Measurements from ENCODE around the gene DENND2C. TPM values are rescaled to one million over a fixed set of nuclear protein-coding genes. Genes with fewer than 3 reads are reported as not detected.

The DENND2C gene
- total RNA-seq, 4 donors from 2014 or later = 33.6 to 60.9 (median 53.6) TPM

- DNase-seq (ENCODE audit: low spot score in 2 of 2) = no peak
- TF ChIP-seq POLR2AphosphoS5 (IDR thresholded peaks at IDR 0.05) (no peak), CTCF (IDR thresholded peaks at IDR 0.05) (no peak), POLR2A (IDR thresholded peaks at IDR 0.05) (no peak), EP300 (IDR thresholded peaks at IDR 0.05) (no peak)
- Histone ChIP-seq H3K27me3 (no peaks in the 10 kb centered on the region), H3K4me1 (peaks cover 28% of the 10 kb centered on the region), H3K36me3 (no peaks in the 10 kb centered on the region), H3K27ac (peak overlapping the region; percentile 93), H3K9me3 (no peaks in the 10 kb centered on the region), H3K4me3 (no peak overlapping the region)
- WGBS = 73% methylated on average over 7 of the region's 7 CpGs
Observed at GRCh38 chr1:114671939-114672275, 2.1 kb upstream of the DENND2C start.

DNA sequence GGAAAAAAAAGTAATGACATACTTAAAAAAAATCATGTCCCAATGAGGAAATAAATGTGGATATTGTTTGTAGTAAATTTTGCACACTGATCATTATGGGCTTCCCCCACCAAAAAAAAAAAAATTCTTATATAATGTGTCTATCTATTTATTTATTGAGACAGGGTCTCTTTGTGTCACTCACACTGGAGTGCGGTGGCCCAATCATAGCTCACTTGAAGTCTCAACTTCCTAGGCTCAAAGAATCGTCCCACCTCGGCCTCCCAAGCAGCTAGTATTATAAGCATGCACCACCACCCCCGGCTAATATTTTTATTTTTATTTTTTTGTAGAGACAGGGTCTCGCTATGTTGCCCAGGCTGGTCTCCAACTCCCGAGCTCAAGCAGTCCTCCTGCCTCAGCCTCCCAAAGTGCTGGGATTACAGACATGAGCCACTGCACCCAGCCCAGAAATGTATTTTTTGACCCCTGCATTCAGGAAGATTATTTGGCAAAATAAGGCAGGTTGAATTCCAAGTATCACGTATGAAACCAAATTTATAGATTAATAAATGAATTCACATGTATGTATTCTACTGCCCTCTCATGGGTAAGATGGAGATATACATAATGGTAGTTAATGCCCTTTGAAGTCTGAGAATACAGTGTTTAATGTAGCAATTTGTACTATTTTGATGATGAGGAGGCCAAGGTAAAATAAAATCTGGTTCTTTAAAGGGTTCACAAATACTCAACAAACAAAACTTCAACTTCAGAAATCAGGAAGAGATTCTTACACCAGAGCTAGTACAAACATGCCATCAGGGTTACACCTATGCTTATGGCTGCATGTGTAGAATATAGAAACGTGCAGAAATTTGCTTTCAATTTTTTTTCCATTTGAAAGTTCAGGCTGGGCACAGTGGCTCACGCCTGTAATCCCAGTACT, 1.4 kb upstream of the DENND2C start:
- H3K4me1 ChIP-seq = peaks cover 28% of the 10 kb centered on the region
- 62% methylated on average over 9 of the region's 9 CpGs for WGBS
- no peaks in the 10 kb centered on the region for H3K36me3 ChIP-seq
- TF ChIP-seq CTCF (IDR thresholded peaks at IDR 0.05) (peak in 1 of 2 donors; percentile 13), EP300 (IDR thresholded peaks at IDR 0.05) (no peak), POLR2A (IDR thresholded peaks at IDR 0.05) (no peak)
- H3K9me3 ChIP-seq = no peaks in the 10 kb centered on the region
- no peak for DNase-seq (ENCODE audit: low spot score in 2 of 2)
- H3K27me3 ChIP-seq = no peaks in the 10 kb centered on the region
- H3K4me3 ChIP-seq = peak overlapping the region; percentile 72
- H3K27ac ChIP-seq = peak overlapping the region; percentile 93

GRCh38 chr1:114670083-114671010, 498 bp upstream of the DENND2C start:
- Histone ChIP-seq H3K27me3 (no peaks in the 10 kb centered on the region), H3K9me3 (no peaks in the 10 kb centered on the region), H3K36me3 (no peaks in the 10 kb centered on the region), H3K4me1 (peaks cover 28% of the 10 kb centered on the region), H3K4me3 (peak overlapping the region; percentile 72), H3K27ac (peak overlapping the region; percentile 93)
- peak; percentile 97 for DNase-seq (ENCODE audit: low spot score in 2 of 2)
- TF ChIP-seq EP300 (IDR thresholded peaks at IDR 0.05) = no peak
- peak in 1 of 2 donors; percentile 39 for TF ChIP-seq POLR2A (IDR thresholded peaks at IDR 0.05)
- TF ChIP-seq CTCF (IDR thresholded peaks at IDR 0.05) = peak in 1 of 2 donors; percentile 12
- TF ChIP-seq POLR2AphosphoS5 (IDR thresholded peaks at IDR 0.05) = peak in 2 of 3 donors; percentile 72 to 86
- 2% methylated on average over 14 of the region's 45 CpGs for WGBS

DNA sequence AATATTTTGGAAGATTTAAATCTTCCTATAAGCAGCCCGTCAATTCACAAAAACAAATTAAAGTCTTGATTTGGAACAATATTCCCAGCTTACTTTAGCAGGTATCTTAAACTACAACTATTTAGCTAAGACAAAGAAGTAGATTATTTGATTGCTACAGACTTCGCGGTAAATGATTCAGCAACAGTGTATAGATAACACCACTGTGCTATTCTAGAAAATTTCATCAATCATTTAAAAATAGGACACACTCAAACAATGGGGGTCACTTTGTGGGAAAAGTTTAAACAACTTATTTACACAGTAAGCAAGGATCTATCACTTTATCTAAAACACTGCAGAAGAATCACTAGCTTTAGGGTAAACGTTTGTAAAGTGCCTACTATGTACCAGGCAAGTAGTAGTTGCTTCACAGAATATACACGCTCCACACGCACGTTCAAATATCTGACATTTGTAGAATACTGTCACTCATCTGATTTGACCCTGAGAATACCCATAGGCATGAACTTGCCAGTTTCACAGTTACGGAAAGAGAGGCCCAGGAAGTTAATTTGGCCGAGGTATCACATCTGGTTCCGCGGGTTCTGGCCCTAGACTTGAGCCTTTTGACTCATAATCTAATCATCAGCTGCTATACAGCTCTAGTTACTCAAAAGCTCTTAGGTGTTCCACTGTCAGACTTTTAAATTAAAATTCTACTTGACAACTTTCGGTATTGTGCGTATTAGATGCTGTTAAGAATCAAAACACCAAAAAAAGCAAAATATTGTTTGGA, 876 bp downstream of the DENND2C start:
- H3K4me1 ChIP-seq = peaks cover 28% of the 10 kb centered on the region
- H3K4me3 ChIP-seq = peak overlapping the region; percentile 72
- DNase-seq (ENCODE audit: low spot score in 2 of 2) = no peak

More for the DNA sequence above, 876 bp downstream of the DENND2C start:
- H3K36me3 ChIP-seq = no peaks in the 10 kb centered on the region
- peak overlapping the region; percentile 93 for H3K27ac ChIP-seq
- TF ChIP-seq CTCF (IDR thresholded peaks at IDR 0.05) (no peak), POLR2AphosphoS5 (IDR thresholded peaks at IDR 0.05) (no peak), POLR2A (IDR thresholded peaks at IDR 0.05) (no peak), EP300 (IDR thresholded peaks at IDR 0.05) (no peak)
- no peaks in the 10 kb centered on the region for H3K27me3 ChIP-seq
- 39% methylated on average over 13 of the region's 13 CpGs for WGBS
- no peaks in the 10 kb centered on the region for H3K9me3 ChIP-seq
